ENCODE results near the gene PRDM15.
"Not testable (repeated sequence)": the region's sequence is repeated elsewhere in the genome, so short reads cannot be mapped to it uniquely, and the experiment has no call there.

Gene PRDM15

GRCh38 chr21:41804381-41804780 lies 74.8 kb downstream of the PRDM15 start:
- DNase-seq (ENCODE audit: low spot score) = no peak

- no peak for DNase-seq (ENCODE audit: low spot score)
Measured at GRCh38 chr21:41803316-41803715, 75.8 kb downstream of the PRDM15 start.

- peak; percentile 77 for DNase-seq (ENCODE audit: low spot score)
Measured at GRCh38 chr21:41802684-41803083, 76.5 kb downstream of the PRDM15 start.

GRCh38 chr21:41802198-41802584 lies 77.0 kb downstream of the PRDM15 start:
- no peak for DNase-seq (ENCODE audit: low spot score)

- DNase-seq (ENCODE audit: low spot score) = peak; percentile 42
Measured at GRCh38 chr21:41801321-41802197, 77.6 kb downstream of the PRDM15 start.

GRCh38 chr21:41800425-41801320 lies 78.5 kb downstream of the PRDM15 start:
- DNase-seq (ENCODE audit: low spot score) = no peak

GRCh38 chr21:41799763-41800162 lies 79.4 kb downstream of the PRDM15 start:
- DNase-seq (ENCODE audit: low spot score) = no peak

GRCh38 chr21:41798326-41798725 lies 80.8 kb downstream of the PRDM15 start:
- no peak for DNase-seq (ENCODE audit: low spot score)

GRCh38 chr21:41796476-41797080 lies 82.6 kb downstream of the PRDM15 start:
- no peak for DNase-seq (ENCODE audit: low spot score)

GRCh38 chr21:41795726-41796125 lies 83.4 kb downstream of the PRDM15 start:
- no peak for DNase-seq (ENCODE audit: low spot score)

GRCh38 chr21:41794600-41794999 lies 84.5 kb downstream of the PRDM15 start:
- no peak for DNase-seq (ENCODE audit: low spot score)

GRCh38 chr21:41792711-41793110 lies 86.4 kb downstream of the PRDM15 start:
- DNase-seq (ENCODE audit: low spot score) = no peak

- DNase-seq (ENCODE audit: low spot score) = no peak
Measured at GRCh38 chr21:41786509-41786987, 92.6 kb downstream of the PRDM15 start.

GRCh38 chr21:41785262-41785661 lies 93.9 kb downstream of the PRDM15 start:
- DNase-seq (ENCODE audit: low spot score) = not testable (repeated sequence)

- no peak for DNase-seq (ENCODE audit: low spot score)
Measured at GRCh38 chr21:41784456-41785102, 94.6 kb downstream of the PRDM15 start.

GRCh38 chr21:41783476-41784180 lies 95.5 kb downstream of the PRDM15 start:
- no peak for DNase-seq (ENCODE audit: low spot score)

GRCh38 chr21:41781050-41781410 lies 98.1 kb downstream of the PRDM15 start:
- DNase-seq (ENCODE audit: low spot score) = no peak

GRCh38 chr21:41780337-41781049 lies 98.7 kb downstream of the PRDM15 start:
- no peak for DNase-seq (ENCODE audit: low spot score)

GRCh38 chr21:41779659-41780058 lies 99.5 kb downstream of the PRDM15 start:
- DNase-seq (ENCODE audit: low spot score) = no peak

- no peak for DNase-seq (ENCODE audit: low spot score)
Measured at GRCh38 chr21:41778930-41779600, 100.1 kb downstream of the PRDM15 start.
